ENCODE results near the gene DDX60.
"Not testable (repeated sequence)": the region's sequence is repeated elsewhere in the genome, so short reads cannot be mapped to it uniquely, and the experiment has no call there.

Gene DDX60

DNA sequence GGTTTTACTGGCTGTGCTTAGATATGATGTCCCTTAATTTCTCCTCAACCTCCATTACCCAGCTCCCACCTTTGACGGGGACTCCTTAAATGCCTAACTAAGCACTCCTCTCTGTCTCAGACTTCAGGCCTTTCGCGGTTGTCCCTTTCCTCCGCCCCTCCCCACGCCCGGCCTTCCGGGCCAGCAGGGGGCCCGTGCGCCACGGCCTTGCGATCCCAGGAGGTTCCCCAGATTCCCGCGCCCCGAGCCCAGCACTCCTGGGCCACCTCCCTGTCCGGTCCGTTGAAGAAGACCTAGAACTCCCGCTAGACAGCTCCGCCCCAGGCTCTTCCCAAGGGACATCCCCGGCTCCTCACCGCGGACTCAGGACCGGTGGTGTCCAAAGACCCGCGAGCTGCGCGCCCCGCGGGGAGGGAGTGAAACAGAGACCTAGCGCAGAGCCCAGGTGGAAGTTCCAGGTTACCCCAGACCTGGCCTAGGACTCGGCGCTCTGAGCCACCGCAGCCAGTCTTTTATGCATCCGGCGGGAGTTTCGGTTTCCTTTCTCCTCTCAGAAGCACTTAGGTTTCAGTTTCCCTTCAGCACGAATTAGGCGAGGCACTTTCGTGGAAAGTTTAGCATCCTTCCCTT is at the start of gene DDX60:
DDX60 (minus strand) TSS at position 487 of the 630 bp plus-strand sequence. CDS start 7,493 bp downstream, outside the sequence.
- in situ Hi-C loops (cut with MboI; ENCODE audit: low sequenced_read_pairs) = no loop called here

GRCh38 chr4:168367065-168367464 is 48.5 kb upstream of the DDX60 start:
- in situ Hi-C loops (cut with MboI; ENCODE audit: low sequenced_read_pairs) = no loop called here

DNA sequence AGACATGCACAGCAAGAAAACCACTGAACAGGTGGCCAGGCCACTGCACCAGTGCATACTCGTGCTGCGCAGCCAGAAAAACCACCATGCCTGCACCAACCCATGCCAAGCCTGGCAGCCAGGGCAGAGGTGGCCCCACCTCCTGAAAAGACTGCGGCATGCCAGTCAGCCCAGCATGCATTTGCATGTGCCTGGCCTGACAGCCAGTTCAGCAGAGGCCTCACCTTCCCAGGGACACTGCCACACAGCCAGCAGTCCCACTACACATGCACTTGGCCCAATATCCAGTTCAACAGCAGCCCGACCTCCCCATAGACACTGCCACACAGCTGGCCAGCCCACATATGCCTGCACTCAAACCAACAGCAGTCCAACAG is 43.5 kb upstream of the DDX60 start:
- in situ Hi-C loops (cut with MboI; ENCODE audit: low sequenced_read_pairs) = no loop called here

DNA sequence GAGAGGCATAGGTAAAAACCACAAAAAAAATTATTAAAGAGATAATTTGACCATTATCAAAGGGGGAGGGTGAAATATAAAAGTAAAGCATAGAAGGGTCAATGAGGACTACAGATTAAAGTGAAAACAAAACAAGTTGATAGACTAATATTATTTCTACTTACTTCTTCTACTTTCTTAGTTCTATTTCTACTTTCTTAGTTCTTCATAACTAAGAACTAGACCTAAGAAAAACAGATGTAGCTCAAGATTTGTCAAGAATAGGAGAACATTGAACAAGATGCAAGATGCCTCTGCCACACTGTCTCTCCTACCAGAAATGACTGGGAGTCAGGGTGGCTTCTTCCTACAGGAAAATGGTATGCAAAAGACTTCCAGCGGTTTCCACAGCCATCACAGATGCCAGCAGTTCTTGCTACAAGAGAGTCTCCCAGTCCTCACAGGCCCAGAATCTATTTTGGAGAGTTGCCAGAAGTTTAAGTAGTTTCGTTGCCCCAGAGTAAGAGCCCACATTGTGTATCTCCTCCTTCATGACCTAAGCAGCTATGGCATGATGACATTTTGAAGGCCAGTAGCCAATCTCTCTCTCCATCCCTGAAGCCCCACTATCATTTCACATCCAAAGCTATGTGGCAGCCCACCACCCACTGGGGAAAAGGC is 42.9 kb upstream of the DDX60 start:
- in situ Hi-C loops (cut with MboI; ENCODE audit: low sequenced_read_pairs) = no loop called here

GRCh38 chr4:168360271-168360670 is 41.7 kb upstream of the DDX60 start:
- in situ Hi-C loops (cut with MboI; ENCODE audit: low sequenced_read_pairs) = no loop called here

DNA sequence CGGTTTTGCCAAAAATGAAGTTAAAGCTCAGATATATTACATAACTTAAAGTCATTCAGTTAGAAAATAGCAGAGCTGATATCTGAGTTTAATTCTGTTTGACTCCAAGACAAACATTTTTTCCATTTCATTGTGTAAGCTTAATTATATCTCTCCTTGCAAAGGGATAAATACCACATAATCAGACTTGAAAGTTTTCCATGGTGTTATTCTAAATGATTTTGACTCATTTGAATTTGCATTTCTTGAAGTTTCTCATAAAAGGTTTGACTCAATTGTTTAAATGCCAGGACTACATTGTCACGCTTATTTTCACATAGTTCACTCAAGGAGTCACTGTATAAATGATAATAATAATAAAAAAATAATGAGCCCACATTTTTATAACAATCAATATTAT is 39.4 kb upstream of the DDX60 start:
- in situ Hi-C loops (cut with MboI; ENCODE audit: low sequenced_read_pairs) = no loop called here

DNA sequence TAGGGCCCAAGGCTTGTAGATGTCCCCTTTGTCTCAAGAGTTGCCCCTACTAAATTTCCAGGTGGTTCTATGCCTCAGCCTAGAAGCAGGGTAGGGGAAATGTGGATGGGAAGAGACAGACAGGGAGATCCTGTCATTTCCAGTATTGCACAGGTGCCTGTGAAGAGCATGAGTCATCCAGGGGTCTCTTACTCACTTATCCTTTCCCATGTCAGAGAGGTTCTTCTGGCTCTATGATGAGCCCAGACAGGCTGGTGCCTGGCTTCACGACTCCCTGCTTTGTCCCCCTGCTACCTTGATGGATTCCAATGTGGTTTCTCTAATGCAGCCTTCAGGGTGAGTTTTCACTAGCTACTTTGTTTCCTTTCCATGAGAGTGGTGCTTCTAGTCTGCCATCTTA is 35.2 kb upstream of the DDX60 start:
- in situ Hi-C loops (cut with MboI; ENCODE audit: low sequenced_read_pairs) = no loop called here

- in situ Hi-C loops (cut with MboI; ENCODE audit: low sequenced_read_pairs) = no loop called here
These were observed 19.0 kb upstream of the DDX60 start for GRCh38 chr4:168337550-168337940.

DNA sequence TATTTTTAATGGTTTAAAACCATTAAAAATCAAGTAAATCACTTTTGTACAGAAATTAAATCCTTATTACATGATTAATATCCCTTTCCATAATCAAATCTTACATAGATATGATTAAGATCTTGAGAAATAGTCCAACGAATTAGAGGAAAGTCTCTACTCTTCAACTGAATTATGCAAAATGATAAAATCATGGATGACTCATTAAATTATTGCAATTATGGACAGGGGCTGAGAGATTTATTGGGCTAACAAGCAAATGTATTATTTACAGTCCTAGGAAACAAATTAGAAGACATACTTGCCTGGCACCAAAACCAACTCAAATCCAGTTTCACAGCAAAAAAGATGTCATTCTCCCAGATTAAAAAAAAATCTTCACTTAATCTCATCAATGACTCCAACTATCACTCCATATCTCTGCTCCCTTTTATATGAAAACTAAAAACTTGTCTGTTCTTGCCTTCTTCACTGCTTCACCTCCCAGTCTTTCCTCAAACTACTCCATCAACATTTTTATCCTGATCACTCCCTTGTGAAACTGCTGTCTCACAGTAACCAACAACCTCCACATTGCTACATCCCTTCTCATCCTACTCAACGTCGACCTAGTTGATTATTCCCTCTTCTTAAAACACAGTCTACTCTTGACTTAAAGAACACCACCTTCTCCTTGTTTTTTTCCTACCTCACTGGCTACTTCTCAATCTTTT is 18.4 kb upstream of the DDX60 start:
- in situ Hi-C loops (cut with MboI; ENCODE audit: low sequenced_read_pairs) = no loop called here

- in situ Hi-C loops (cut with MboI; ENCODE audit: low sequenced_read_pairs) = no loop called here
These were observed 17.1 kb upstream of the DDX60 start for GRCh38 chr4:168335621-168336020.

- in situ Hi-C loops (cut with MboI; ENCODE audit: low sequenced_read_pairs) = no loop called here
These were observed 15.5 kb upstream of the DDX60 start for GRCh38 chr4:168334053-168334452.

DNA sequence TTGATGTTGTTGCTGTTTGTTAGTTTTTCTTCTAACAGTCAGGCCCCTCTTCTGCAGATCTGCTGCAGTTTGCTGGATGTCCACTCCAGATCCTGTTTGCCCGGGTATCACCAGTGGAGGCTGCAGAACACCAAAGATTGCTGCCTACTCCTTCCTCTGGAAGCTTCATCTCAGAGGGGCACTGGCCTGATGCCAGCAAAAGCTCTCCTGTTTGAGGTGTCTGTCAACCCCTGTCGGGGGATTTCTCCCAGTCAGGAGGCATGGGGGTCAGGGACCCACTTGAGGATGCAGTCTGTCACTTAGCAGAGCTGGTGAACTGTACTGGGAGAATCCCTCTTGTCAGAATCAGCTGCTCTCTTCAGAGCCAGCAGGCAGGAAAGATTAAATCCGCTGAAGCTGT is 12.0 kb upstream of the DDX60 start:
- in situ Hi-C loops (cut with MboI; ENCODE audit: low sequenced_read_pairs) = not testable (repeated sequence)

DNA sequence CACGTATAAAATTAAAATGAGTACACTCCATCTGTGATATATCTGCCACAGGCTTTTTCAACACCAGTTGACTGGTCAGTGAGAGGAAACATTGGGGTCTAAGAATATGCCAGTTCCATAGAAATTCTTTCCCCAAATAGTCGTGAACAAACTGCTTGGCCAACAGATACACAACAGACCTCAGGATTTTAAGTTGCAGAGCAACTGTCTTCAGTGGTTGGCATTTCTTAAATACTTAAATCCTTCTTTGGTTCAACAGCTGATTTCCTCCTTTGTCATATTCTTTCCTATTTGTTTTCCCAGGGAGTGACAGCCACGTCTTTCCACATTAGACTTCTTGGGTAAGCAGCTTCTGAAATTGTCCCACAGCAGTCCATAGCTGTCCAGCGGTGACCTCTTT is 7.0 kb upstream of the DDX60 start:
- in situ Hi-C loops (cut with MboI; ENCODE audit: low sequenced_read_pairs) = no loop called here

GRCh38 chr4:168321006-168321405 is 2.5 kb upstream of the DDX60 start:
- in situ Hi-C loops (cut with MboI; ENCODE audit: low sequenced_read_pairs) = no loop called here

GRCh38 chr4:168319486-168320019 is 1.0 kb upstream of the DDX60 start:
- in situ Hi-C loops (cut with MboI; ENCODE audit: low sequenced_read_pairs) = no loop called here

DNA sequence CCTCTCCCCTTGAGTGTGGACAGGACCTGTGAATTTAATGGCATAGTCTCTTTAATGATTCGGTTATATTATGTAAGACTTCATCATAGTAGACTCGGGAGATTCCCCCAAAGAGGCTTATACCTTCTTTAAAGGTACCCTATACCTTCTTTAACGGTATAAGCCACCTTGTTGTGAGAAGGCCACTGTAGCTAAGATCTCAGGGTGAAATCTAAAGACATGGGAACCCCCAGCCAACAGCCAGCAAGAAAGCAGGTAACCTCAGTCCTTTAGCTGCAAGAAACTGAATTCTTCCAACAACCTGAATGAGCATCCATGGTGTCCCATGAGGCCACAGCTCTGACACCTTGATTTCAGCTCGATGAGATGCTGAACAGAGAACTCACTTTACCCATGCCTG is 931 bp downstream of the DDX60 start:
- in situ Hi-C loops (cut with MboI; ENCODE audit: low sequenced_read_pairs) = no loop called here

DNA sequence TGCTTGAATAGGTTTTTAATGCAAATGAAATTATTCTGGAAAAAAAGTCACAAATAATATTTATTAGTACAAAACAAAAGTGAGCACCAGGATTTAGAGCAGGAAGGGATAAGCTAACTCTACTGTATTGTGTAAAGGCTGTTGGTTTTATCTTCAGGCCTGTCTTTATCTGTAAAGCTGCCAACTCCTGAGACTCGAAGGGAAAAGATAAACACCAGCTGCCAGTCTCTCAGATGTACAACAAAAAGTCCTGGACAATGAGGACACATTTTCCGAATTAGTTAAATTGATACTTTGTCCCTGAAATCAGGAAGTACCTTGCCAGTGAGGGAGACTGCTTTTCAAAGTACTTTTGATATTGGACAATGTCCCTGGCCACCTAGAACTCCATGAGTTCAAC is 8.8 kb downstream of the DDX60 start:
- in situ Hi-C loops (cut with MboI; ENCODE audit: low sequenced_read_pairs) = no loop called here

DNA sequence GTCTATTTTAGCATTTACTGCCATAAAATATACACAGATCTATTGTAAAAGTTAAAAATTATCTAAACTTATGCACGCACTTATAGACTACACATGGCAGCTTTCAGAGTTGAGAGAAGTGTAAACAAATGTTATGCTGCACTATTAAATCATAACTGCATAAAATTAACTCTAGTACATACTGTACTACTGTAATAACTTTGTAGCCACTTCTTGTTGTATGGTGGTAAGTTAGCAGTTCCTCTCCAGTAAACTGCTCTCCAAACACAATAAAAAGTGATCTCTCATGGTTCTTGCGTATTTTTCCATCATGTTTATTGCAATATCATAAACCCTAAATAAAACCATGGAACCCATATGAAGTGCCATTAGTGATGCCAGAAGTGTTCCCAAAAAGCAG is 9.6 kb downstream of the DDX60 start:
- in situ Hi-C loops (cut with MboI; ENCODE audit: low sequenced_read_pairs) = no loop called here

DNA sequence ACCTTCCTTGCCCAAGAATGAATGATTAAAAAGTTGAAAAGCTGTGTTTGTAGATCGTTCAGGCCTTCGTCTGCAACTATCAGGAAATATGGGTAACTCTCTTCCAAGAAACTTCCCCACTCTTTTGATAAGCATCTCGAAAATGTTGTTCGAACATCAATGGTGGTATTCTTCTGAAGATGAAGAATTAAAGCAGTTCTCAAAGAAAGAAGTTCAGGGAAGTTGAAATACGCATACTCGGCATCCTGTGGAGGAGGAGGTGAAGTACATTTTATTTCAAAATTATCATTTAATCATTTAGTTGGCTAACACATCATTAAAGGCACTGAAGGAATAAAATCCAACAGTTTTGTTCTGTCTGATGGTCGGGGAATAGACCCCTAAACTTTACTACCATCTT is 12.1 kb downstream of the DDX60 start:
- in situ Hi-C loops (cut with MboI; ENCODE audit: low sequenced_read_pairs) = no loop called here

GRCh38 chr4:168304744-168305459 is 13.7 kb downstream of the DDX60 start:
- in situ Hi-C loops (cut with MboI; ENCODE audit: low sequenced_read_pairs) = no loop called here

- in situ Hi-C loops (cut with MboI; ENCODE audit: low sequenced_read_pairs) = not testable (repeated sequence)
These were observed 15.1 kb downstream of the DDX60 start for GRCh38 chr4:168303430-168303829.

Data from HL-60/S4 treated with retinoic acid at 250 ng/mL for 4 days and 3 days (cell line).